HepG2 (cell line): ENCODE measurements around the gene XPNPEP3. TPM values are rescaled to one million over a fixed set of nuclear protein-coding genes. Genes with fewer than 3 reads are reported as not detected.

Experiments used
- ATAC-seq: fragments of 200-7000 bp; cut with Tn5 transposase; 3 replicates; pipeline ENCODE4 v1.9.1; 2020; ENCODE audit warnings: mild to moderate bottlenecking, moderate library complexity
- BruUV-seq: library from RNA; stranded (reverse); fragments of 400-500 nt; replicated peaks from 2 replicates; lab custom pipeline; 2021; lab: Mats Ljungman, UMichigan
- CTCF ChIA-PET: fragments of 300-600 bp; formaldehyde crosslinking; extraction: SDS; loops from one replicate; lab custom pipeline; 2021; ENCODE audit warnings: low total read pairs, inconsistent platforms, low intra/inter-chr PET ratio; lab: Yijun Ruan, JAX
- POLR2A ChIA-PET: fragments of 350-600 bp; sonication (Branson Sonifier 250); formaldehyde crosslinking; loops from one replicate; lab custom pipeline; 2020; ENCODE audit warnings: antibody characterized with exemption, inconsistent platforms; lab: Yijun Ruan, JAX
- DNase-seq: peaks from one replicate; pipeline ENCODE4 v3.0.0-alpha.2; 2015; ENCODE audit warnings: low spot score
- FAIRE-seq: peaks from 3 replicates; lab custom pipeline; 2011; peaks lifted over from hg19 to GRCh38; lab: Jason Lieb, UNC
- H2AFZ ChIP-seq: one replicate; pipeline ENCODE4 v1.6.1; 2011; ENCODE audit warnings: low read length, inconsistent platforms
- H3K27ac ChIP-seq: fragments of 300-600 bp; 3 replicates; pipeline ENCODE4 v1.8.0; 2011; ENCODE audit warnings: mixed run types, mild to moderate bottlenecking, mixed read lengths, low read length, inconsistent platforms; ENCODE audit not compliant: insufficient read depth; ENCODE audit errors: extremely low read length
- H3K27me3 ChIP-seq, 2 experiments: fragments of 200-600 bp in 1 of 2; 2 replicates in 1 of 2; 3 replicates in 1 of 2; pipeline versions ENCODE4 v1.6.0 to v1.8.0; 2011; ENCODE audit warnings: low read length in 2 of 2, mild to moderate bottlenecking in 2 of 2, moderate library complexity in 2 of 2, inconsistent platforms in 1 of 2; ENCODE audit not compliant: insufficient read depth in 2 of 2, control insufficient read depth in 1 of 2
- H3K36me3 ChIP-seq, 2 experiments: fragments of 200-600 bp in 1 of 2; replicated peaks in 1 of 2; 2 replicates in 1 of 2; 3 replicates in 1 of 2; pipeline versions ENCODE4 v1.5.1 to v1.8.0; 2011; ENCODE audit warnings: low read length in 2 of 2, inconsistent platforms in 1 of 2; ENCODE audit not compliant: insufficient read depth in 2 of 2, control insufficient read depth in 1 of 2
- H3K4me1 ChIP-seq: 2 replicates; pipeline ENCODE4 v1.5.1; 2012; ENCODE audit warnings: low read length, inconsistent platforms; ENCODE audit not compliant: insufficient read depth
- H3K4me2 ChIP-seq: 2 replicates; pipeline ENCODE4 v1.6.0; 2011; ENCODE audit warnings: low read depth, low read length, inconsistent platforms
- H3K4me3 ChIP-seq, 3 experiments: fragments of 200-600 bp in 1 of 3; sonication (generic), shearing (Covaris generic) in 1 of 3; replicated peaks in 1 of 3; 2 replicates each; pipeline ENCODE4 v1.5.1; 2011 to 2016; ENCODE audit warnings: low read length in 3 of 3, inconsistent platforms in 2 of 3, low read depth in 2 of 3, mild to moderate bottlenecking in 2 of 3, control low read depth in 1 of 3, mixed read lengths in 1 of 3; ENCODE audit not compliant: insufficient read depth in 1 of 3
- H3K79me2 ChIP-seq: one replicate; pipeline ENCODE4 v1.6.1; 2011; ENCODE audit warnings: low read length, inconsistent platforms; ENCODE audit not compliant: insufficient read depth
- H3K9ac ChIP-seq: 2 replicates; pipeline ENCODE4 v1.6.0; 2011; ENCODE audit warnings: mild to moderate bottlenecking, low read depth, low read length, inconsistent platforms; ENCODE audit not compliant: insufficient read depth
- H3K9me3 ChIP-seq: 2 replicates; pipeline ENCODE4 v1.5.1; 2012; ENCODE audit warnings: mild to moderate bottlenecking, low read length
- H4K20me1 ChIP-seq: 2 replicates; pipeline ENCODE4 v1.6.0; 2011; ENCODE audit warnings: inconsistent platforms, mild to moderate bottlenecking, low read length, moderate library complexity; ENCODE audit not compliant: insufficient read depth
- REPIN1 ChIP-seq: sonication (generic); formaldehyde crosslinking; IDR thresholded peaks from 2 replicates; pipeline ENCODE4 v1.8.0; 2022; ENCODE audit warnings: missing genetic modification reagents, low read depth, mild to moderate bottlenecking, borderline replicate concordance
- SPEN ChIP-seq: sonication (generic); formaldehyde crosslinking; IDR thresholded peaks from 2 replicates; pipeline ENCODE4 v1.5.1; 2020; ENCODE audit warnings: low read depth, mild to moderate bottlenecking, missing genetic modification reagents
- ZFP36L1 ChIP-seq: sonication (generic); formaldehyde crosslinking; IDR thresholded peaks from 2 replicates; pipeline ENCODE4 v1.8.0; 2022; ENCODE audit warnings: mild to moderate bottlenecking, missing genetic modification reagents, moderate library complexity
- ZNF644 ChIP-seq: IDR thresholded peaks from 2 replicates; pipeline ENCODE4 v1.6.1; 2016; ENCODE audit warnings: low read depth
- ZNF746 ChIP-seq: sonication (generic); formaldehyde crosslinking; IDR thresholded peaks from 2 replicates; pipeline ENCODE4 v1.8.0; 2022; ENCODE audit warnings: mild to moderate bottlenecking, missing genetic modification reagents
- WGBS: methylation state at CpG from one replicate; pipeline ENCODE4 v1.1.6; 2017; ENCODE audit warnings: low lambda C conversion rate; 5-methylcytosine and 5-hydroxymethylcytosine counted together
- in situ Hi-C: cut with HindIII; loops from 2 replicates; pipeline ENCODE4 v1.10.0; 2017; ENCODE audit warnings: low pct_unique_long_range_greater_than_20kb; ENCODE audit not compliant: extremely low pct_ligation_motif_present
- intact Hi-C: fragments of 100-400 bp; cut with micrococcal nuclease; formaldehyde crosslinking; loops from one replicate; pipeline ENCODE4 v1.10.0; 2022; ENCODE audit not compliant: unreplicated experiment
- polyA plus RNA-seq, 8 experiments: library from polyadenylated mRNA; depleted of rRNA in 3 of 8; stranded (reverse) in 7 of 8; unstranded in 1 of 8; fragments of >200 nt; fragmentation: Illumina TruSeq in 4 of 8; extraction: Trizol in 4 of 8; gene quantifications; 2 replicates each; pipeline versions ENCODE4 v1.2.1 to v1.2.3, GENCODE V29; 2011 to 2016; ENCODE audit warnings: low read depth in 4 of 8, missing spikeins in 1 of 8, mixed read lengths in 1 of 8; ENCODE audit not compliant: insufficient read depth in 1 of 8
- total RNA-seq, 5 experiments: library from RNA; depleted of rRNA; stranded (reverse); fragments of >200 nt; fragmentation: Illumina TruSeq; extraction: Trizol; gene quantifications; 2 replicates each; pipeline ENCODE4 v1.2.3, GENCODE V29; 2016; ENCODE audit warnings: low read depth in 1 of 5
- TF ChIP-seq, protein P1 (sequence below): sonication (generic); formaldehyde crosslinking; conservative IDR thresholded peaks from 2 replicates; pipeline ENCODE4 v1.4.0; 2020; ENCODE audit warnings: missing genetic modification reagents
- TF ChIP-seq, protein P2 (sequence below): sonication (generic); formaldehyde crosslinking; IDR thresholded peaks from 2 replicates; pipeline ENCODE4 v1.5.1; 2020; ENCODE audit warnings: mild to moderate bottlenecking, missing genetic modification reagents, moderate library complexity

XPNPEP3 gene
- total and polyA plus RNA-seq, 2 of the 13 experiments (the other 11 are each of a cell fraction or from before 2014, with no cell fraction given): 10.3 to 14.0 TPM

DNA sequence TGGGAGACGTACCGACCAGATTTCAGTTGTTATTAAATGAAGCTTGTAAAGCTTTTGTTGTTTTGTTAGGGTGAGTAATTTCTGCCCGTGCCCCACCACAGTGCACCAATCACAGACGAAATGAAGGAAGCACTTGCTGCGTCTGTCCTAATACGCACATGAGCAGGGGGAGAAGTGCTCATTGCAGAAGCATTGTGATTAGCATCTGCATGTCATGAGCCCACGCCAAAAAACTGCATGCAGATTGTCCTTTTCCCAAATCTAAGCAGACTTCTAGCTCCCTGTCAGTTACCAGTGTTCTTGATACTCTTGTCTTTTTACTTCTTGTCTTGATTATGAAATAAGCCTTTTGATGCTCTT, 109.8 kb downstream of the XPNPEP3 start:
- in situ Hi-C loops (no loop called here), intact Hi-C loops (no loop called here)
- ChIA-PET POLR2A (interaction anchor here (1.2 kb wide), 1 partner anchor 15 kb away, joined by 3 read pairs; the partner anchor contains the start of gene RBX1), CTCF (no interaction called here)
- Histone ChIP-seq H3K4me3 (no peak overlapping the region), H3K4me1 (no peaks in the 10 kb centered on the region), H3K4me2 (no peak overlapping the region), H3K27ac (no peak overlapping the region), H3K9ac (no peak overlapping the region), H3K27me3 (no peaks in the 10 kb centered on the region), H3K36me3 (peaks cover 17 to 65% of the 10 kb centered on the region in 2 experiments), H3K9me3 (no peaks in the 10 kb centered on the region), H2AFZ (no peak overlapping the region), H3K79me2 (peaks cover 4% of the 10 kb centered on the region), H4K20me1 (no peaks in the 10 kb centered on the region)
- BruUV-seq: no TSS peak
- 98% methylated on average over 7 of the region's 7 CpGs for WGBS
- DNase-seq: no peak
- no peak for ATAC-seq
- TF ChIP-seq SPEN (CRISPR knock-in tag): no peak
- no peak for TF ChIP-seq REPIN1
- TF ChIP-seq, protein P1, sequence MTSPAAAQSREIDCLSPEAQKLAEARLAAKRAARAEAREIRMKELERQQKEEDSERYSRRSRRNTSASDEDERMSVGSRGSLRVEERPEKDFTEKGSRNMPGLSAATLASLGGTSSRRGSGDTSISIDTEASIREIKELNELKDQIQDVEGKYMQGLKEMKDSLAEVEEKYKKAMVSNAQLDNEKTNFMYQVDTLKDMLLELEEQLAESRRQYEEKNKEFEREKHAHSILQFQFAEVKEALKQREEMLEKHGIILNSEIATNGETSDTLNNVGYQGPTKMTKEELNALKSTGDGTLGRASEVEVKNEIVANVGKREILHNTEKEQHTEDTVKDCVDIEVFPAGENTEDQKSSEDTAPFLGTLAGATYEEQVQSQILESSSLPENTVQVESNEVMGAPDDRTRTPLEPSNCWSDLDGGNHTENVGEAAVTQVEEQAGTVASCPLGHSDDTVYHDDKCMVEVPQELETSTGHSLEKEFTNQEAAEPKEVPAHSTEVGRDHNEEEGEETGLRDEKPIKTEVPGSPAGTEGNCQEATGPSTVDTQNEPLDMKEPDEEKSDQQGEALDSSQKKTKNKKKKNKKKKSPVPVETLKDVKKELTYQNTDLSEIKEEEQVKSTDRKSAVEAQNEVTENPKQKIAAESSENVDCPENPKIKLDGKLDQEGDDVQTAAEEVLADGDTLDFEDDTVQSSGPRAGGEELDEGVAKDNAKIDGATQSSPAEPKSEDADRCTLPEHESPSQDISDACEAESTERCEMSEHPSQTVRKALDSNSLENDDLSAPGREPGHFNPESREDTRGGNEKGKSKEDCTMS (CRISPR knock-in tag): no peak
- no peak for TF ChIP-seq ZNF746
- TF ChIP-seq, protein P2, sequence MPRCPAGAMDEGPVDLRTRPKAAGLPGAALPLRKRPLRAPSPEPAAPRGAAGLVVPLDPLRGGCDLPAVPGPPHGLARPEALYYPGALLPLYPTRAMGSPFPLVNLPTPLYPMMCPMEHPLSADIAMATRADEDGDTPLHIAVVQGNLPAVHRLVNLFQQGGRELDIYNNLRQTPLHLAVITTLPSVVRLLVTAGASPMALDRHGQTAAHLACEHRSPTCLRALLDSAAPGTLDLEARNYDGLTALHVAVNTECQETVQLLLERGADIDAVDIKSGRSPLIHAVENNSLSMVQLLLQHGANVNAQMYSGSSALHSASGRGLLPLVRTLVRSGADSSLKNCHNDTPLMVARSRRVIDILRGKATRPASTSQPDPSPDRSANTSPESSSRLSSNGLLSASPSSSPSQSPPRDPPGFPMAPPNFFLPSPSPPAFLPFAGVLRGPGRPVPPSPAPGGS: no peak
- TF ChIP-seq ZNF644: no peak
- TF ChIP-seq ZFP36L1 (CRISPR knock-in tag): no peak
- FAIRE-seq: no peak
